GM12878 (cell line): Measurements from ENCODE around the gene A3GALT2. TPM values are rescaled to one million over a fixed set of nuclear protein-coding genes. Genes with fewer than 3 reads are reported as not detected.

Experiments
- ATAC-seq: fragments of 200-7000 bp; cut with Tn5 transposase; 3 replicates; pipeline ENCODE4 v1.9.1; 2020; ENCODE audit warnings: mild to moderate bottlenecking, moderate library complexity
- BruUV-seq: library from RNA; stranded (reverse); fragments of 400-500 nt; replicated peaks from 2 replicates; lab custom pipeline; 2021; lab: Mats Ljungman, UMichigan
- CTCF ChIA-PET: fragments of 300-600 bp; sonication (Branson Sonifier 250); formaldehyde crosslinking; extraction: SDS; loops from one replicate; lab custom pipeline; 2021; ENCODE audit warnings: inconsistent platforms; lab: Yijun Ruan, JAX
- POLR2A ChIA-PET: fragments of 350-600 bp; formaldehyde crosslinking; extraction: SDS; loops from one replicate; lab custom pipeline; 2021; ENCODE audit warnings: inconsistent platforms; lab: Charles Lee
- RAD21 ChIA-PET: fragments of 300-600 bp; sonication (Branson Sonifier 250); formaldehyde crosslinking; loops from one replicate; lab custom pipeline; 2023; ENCODE audit warnings: antibody characterized with exemption; ENCODE audit not compliant: unreplicated experiment; lab: Charles Lee
- SMC1A ChIA-PET: fragments of 300-600 bp; sonication (Branson Sonifier 250); formaldehyde crosslinking; loops from one replicate; lab custom pipeline; 2023; ENCODE audit not compliant: unreplicated experiment, uncharacterized antibody; lab: Charles Lee
- DNase-seq: peaks from one replicate; pipeline ENCODE4 v3.0.0-alpha.2; 2011; ENCODE audit warnings: low read depth, low spot score
- FAIRE-seq: peaks from 3 replicates; lab custom pipeline; 2011; peaks lifted over from hg19 to GRCh38; lab: Jason Lieb, UNC
- H2AFZ ChIP-seq: 2 replicates; pipeline ENCODE4 v1.6.0; 2011; ENCODE audit warnings: low read depth, low read length, control low read depth; ENCODE audit not compliant: control insufficient read depth
- H3K27ac ChIP-seq: 2 replicates; pipeline ENCODE4 v1.5.1; 2011; ENCODE audit warnings: control low read depth; ENCODE audit not compliant: control insufficient read depth, insufficient read depth
- H3K27me3 ChIP-seq, 2 experiments: replicated peaks in 1 of 2; 2 replicates each; pipeline versions ENCODE4 v1.6.0 to v1.6.1; 2011; ENCODE audit warnings: low read length in 1 of 2; ENCODE audit not compliant: control insufficient read depth in 2 of 2, insufficient read depth in 2 of 2
- H3K36me3 ChIP-seq, 2 experiments: 2 replicates each; pipeline ENCODE4 v1.5.1; 2011; ENCODE audit warnings: low read length in 1 of 2; ENCODE audit not compliant: control insufficient read depth in 2 of 2, insufficient read depth in 2 of 2
- H3K4me1 ChIP-seq: 2 replicates; pipeline ENCODE4 v1.6.1; 2011; ENCODE audit warnings: mild to moderate bottlenecking, low read length, moderate library complexity, mixed read lengths; ENCODE audit not compliant: control insufficient read depth, insufficient read depth
- H3K4me2 ChIP-seq: 2 replicates; pipeline ENCODE4 v1.6.0; 2011; ENCODE audit warnings: control low read depth; ENCODE audit not compliant: control insufficient read depth, insufficient read depth
- H3K4me3 ChIP-seq: fragments of 200-600 bp; sonication (generic); 2 replicates; pipeline ENCODE4 v1.5.1; 2016
- H3K79me2 ChIP-seq: 2 replicates; pipeline ENCODE4 v1.6.0; 2011; ENCODE audit warnings: low read length; ENCODE audit not compliant: control insufficient read depth, insufficient read depth
- H3K9ac ChIP-seq: 2 replicates; pipeline ENCODE4 v1.8.0; 2011; ENCODE audit warnings: low read length, control low read depth, mixed read lengths; ENCODE audit not compliant: control insufficient read depth, insufficient read depth
- H3K9me3 ChIP-seq: replicated peaks from 3 replicates; pipeline ENCODE4 v1.5.1; 2011; ENCODE audit warnings: mild to moderate bottlenecking, low read length; ENCODE audit not compliant: control insufficient read depth, insufficient read depth
- H4K20me1 ChIP-seq: 2 replicates; pipeline ENCODE4 v1.6.0; 2011; ENCODE audit not compliant: control insufficient read depth, insufficient read depth
- ATF7 ChIP-seq: fragments of 450-650 bp; IDR thresholded peaks from 2 replicates; pipeline ENCODE4 v1.6.1; 2016; ENCODE audit warnings: low read depth, mild to moderate bottlenecking
- BCLAF1 ChIP-seq: fragments of 450-650 bp; IDR thresholded peaks from 2 replicates; pipeline ENCODE4 v1.6.1; 2017; ENCODE audit warnings: antibody characterized with exemption, mild to moderate bottlenecking, moderate library complexity
- CHD2 ChIP-seq: IDR thresholded peaks from 2 replicates; pipeline ENCODE4 v1.6.1; 2011; ENCODE audit warnings: low read depth, low read length, improper control_type of control experiment, borderline replicate concordance
- CHD4 ChIP-seq: fragments of 200-600 bp; sonication (generic); IDR thresholded peaks from 2 replicates; pipeline ENCODE4 v1.6.1; 2016; ENCODE audit warnings: mild to moderate bottlenecking
- DPF2 ChIP-seq: fragments of 450-650 bp; IDR thresholded peaks from 2 replicates; pipeline ENCODE4 v1.6.1; 2017; ENCODE audit warnings: mild to moderate bottlenecking
- FOXM1 ChIP-seq: IDR thresholded peaks from 2 replicates; pipeline ENCODE4 v1.6.1; 2012; ENCODE audit warnings: low read depth, mild to moderate bottlenecking, inconsistent platforms, low read length, moderate library complexity
- GATAD2B ChIP-seq: fragments of 450-650 bp; conservative IDR thresholded peaks from 2 replicates; pipeline ENCODE4 v1.6.1; 2017; ENCODE audit warnings: low read depth, mild to moderate bottlenecking, moderate library complexity
- IKZF2 ChIP-seq, 2 experiments: fragments of 450-650 bp; IDR thresholded peaks; 2 replicates each; pipeline ENCODE4 v1.6.1; 2017; ENCODE audit warnings: mild to moderate bottlenecking in 2 of 2, moderate library complexity in 2 of 2
- POLR2AphosphoS5 ChIP-seq: IDR thresholded peaks from 2 replicates; pipeline ENCODE4 v1.6.1; 2011; ENCODE audit warnings: mild to moderate bottlenecking, low read length, inconsistent platforms
- RELB ChIP-seq: fragments of 450-650 bp; IDR thresholded peaks from 2 replicates; pipeline ENCODE4 v1.6.1; 2017; ENCODE audit warnings: low read depth, mild to moderate bottlenecking, moderate library complexity
- SMAD5 ChIP-seq: IDR thresholded peaks from 2 replicates; pipeline ENCODE4 v1.6.1; 2016; ENCODE audit warnings: antibody characterized with exemption, low read depth
- SRF ChIP-seq, 2 experiments: IDR thresholded peaks; 2 replicates each; pipeline ENCODE4 v1.6.1; 2011; ENCODE audit warnings: low read depth in 2 of 2, low read length in 2 of 2, mild to moderate bottlenecking in 1 of 2, moderate library complexity in 1 of 2
- STAT1 ChIP-seq: fragments of 450-650 bp; conservative IDR thresholded peaks from 2 replicates; pipeline ENCODE4 v1.6.1; 2014; ENCODE audit warnings: antibody characterized with exemption, mild to moderate bottlenecking
- SUPT20H ChIP-seq: IDR thresholded peaks from 2 replicates; pipeline ENCODE4 v1.6.1; 2011; ENCODE audit warnings: low read depth, mild to moderate bottlenecking, low read length, moderate library complexity, borderline replicate concordance; ENCODE audit not compliant: control insufficient read depth
- YBX1 ChIP-seq: fragments of 450-650 bp; IDR thresholded peaks from 2 replicates; pipeline ENCODE4 v1.6.1; 2016; ENCODE audit warnings: antibody characterized with exemption
- ZBED1 ChIP-seq: IDR thresholded peaks from 2 replicates; pipeline ENCODE4 v1.6.1; 2016; ENCODE audit warnings: borderline replicate concordance
- ZNF217 ChIP-seq: fragments of 450-650 bp; IDR thresholded peaks from 2 replicates; pipeline ENCODE4 v1.6.1; 2017; ENCODE audit warnings: antibody characterized with exemption, mild to moderate bottlenecking
- ZNF384 ChIP-seq: IDR thresholded peaks from 2 replicates; pipeline ENCODE4 v1.6.1; 2012; ENCODE audit warnings: low read depth, mild to moderate bottlenecking, low read length, improper control_type of control experiment, borderline replicate concordance
- WGBS: methylation state at CpG from one replicate; pipeline ENCODE4 v1.1.6; 2016; ENCODE audit warnings: low lambda C conversion rate; ENCODE audit not compliant: insufficient replicate concordance, insufficient coverage; ENCODE audit errors: missing lambda C conversion rate; 5-methylcytosine and 5-hydroxymethylcytosine counted together
- in situ Hi-C: fragments of 300-500 bp; cut with MboI; formaldehyde crosslinking; loops from 9 replicates; pipeline ENCODE4 v1.14.3; 2018; ENCODE audit warnings: mixed read lengths
- intact Hi-C: fragments of 100-400 bp; cut with micrococcal nuclease; formaldehyde crosslinking; loops from one replicate; pipeline ENCODE4 v1.14.2; 2022; ENCODE audit not compliant: unreplicated experiment
- polyA plus RNA-seq, 11 experiments: library from polyadenylated mRNA; depleted of rRNA in 4 of 11; unstranded in 6 of 11; stranded (reverse) in 5 of 11; fragments of >200 nt; fragmentation: Nextera tagmentation in 4 of 11; fragmentation: Illumina TruSeq in 1 of 11; extraction: Ambion mirVana in 4 of 11; extraction: Trizol in 1 of 11; gene quantifications; 1 replicate in 1 of 11; 2 replicates in 10 of 11; pipeline versions ENCODE4 v1.2.1 to v1.2.3, GENCODE V29; 2011 to 2016; ENCODE audit warnings: inconsistent platforms in 2 of 11, missing spikeins in 2 of 11, low read depth in 1 of 11
- total RNA-seq, 4 experiments: library from RNA; depleted of rRNA in 3 of 4; stranded (reverse); fragments of >200 nt in 3 of 4; fragmentation: Illumina TruSeq in 1 of 4; extraction: Trizol in 1 of 4; gene quantifications; 2 replicates each; pipeline versions ENCODE4 v1.2.1 to v1.2.3, GENCODE V29; 2013 to 2021

A3GALT2 gene
- total and polyA plus RNA-seq, 10 of the 15 experiments (the other 5 are each of a cell fraction or from before 2014, with no cell fraction given): not detected

GRCh38 chr1:33271666-33272505 is 49.0 kb downstream of the A3GALT2 start:
- H3K36me3 ChIP-seq: no peaks in the 10 kb centered on the region; a peak in 2 of 4 replicates
- CTCF ChIA-PET: interaction anchor here (1.0 to 1.5 kb wide), 3 partner anchors 11 to 24 kb away, joined by 3 to 10 read pairs (median 4); no protein-coding TSS in a partner anchor
- no TSS peak for BruUV-seq
- no peaks in the 10 kb centered on the region for H3K27me3 ChIP-seq
- no peak overlapping the region for H3K9ac ChIP-seq
- no peaks in the 10 kb centered on the region for H3K79me2 ChIP-seq
- POLR2A ChIA-PET: no interaction called here
- 62% methylated on average over 13 of the region's 13 CpGs for WGBS
- no peaks in the 10 kb centered on the region for H4K20me1 ChIP-seq
- no peak overlapping the region for H3K4me3 ChIP-seq
- SMC1A ChIA-PET: no interaction called here
- RAD21 ChIA-PET: no interaction called here
- intact Hi-C loops: no loop called here
- in situ Hi-C loops: no loop called here
- H2AFZ ChIP-seq: no peak overlapping the region
- peaks cover 6% of the 10 kb centered on the region for H3K4me1 ChIP-seq
- TF ChIP-seq SMAD5: no peak
- no peak for TF ChIP-seq RELB
- TF ChIP-seq ZNF217: no peak
- no peak for TF ChIP-seq GATAD2B
- no peak for TF ChIP-seq DPF2
- no peak for TF ChIP-seq ZNF384
- TF ChIP-seq CHD4: no peak
- TF ChIP-seq YBX1: no peak
- TF ChIP-seq FOXM1: no peak
- TF ChIP-seq IKZF2 (IDR thresholded peaks at IDR 0.05): no peak
- TF ChIP-seq ZBED1: no peak
- TF ChIP-seq POLR2AphosphoS5: no peak
- no peak for TF ChIP-seq CHD2
- TF ChIP-seq SUPT20H: no peak
- no peak for TF ChIP-seq BCLAF1
- TF ChIP-seq ATF7: no peak
- TF ChIP-seq STAT1: no peak
- TF ChIP-seq SRF (IDR thresholded peaks at IDR 0.05; ENCODE audit: low read depth in 2 of 2, low read length in 2 of 2): no peak
- DNase-seq (no peak), ATAC-seq (no peak), FAIRE-seq (no peak)
- H3K4me2 ChIP-seq: no peak overlapping the region
- H3K9me3 ChIP-seq: no peaks in the 10 kb centered on the region
- no peak overlapping the region for H3K27ac ChIP-seq
